22Rv1 (cell line): ENCODE results near the gene PSMG3.

Experiments used
- CTCF ChIP-seq: fragments of 450-650 bp; IDR thresholded peaks from 2 replicates; pipeline ENCODE4 v1.5.1; 2017; ENCODE audit warnings: mild to moderate bottlenecking
- ZFX ChIP-seq: fragments of 450-650 bp; IDR thresholded peaks from 2 replicates; pipeline ENCODE4 v1.6.1; 2017; ENCODE audit warnings: antibody characterized with exemption, borderline replicate concordance

GRCh38 chr7:1535701-1536454, 34.0 kb downstream of the PSMG3 start:
- TF ChIP-seq CTCF: no peak
- TF ChIP-seq ZFX: no peak
